CD4-positive, alpha-beta T cell treated with Interleukin-15 for 1 hour (primary cell): ENCODE results near the gene TTC7B.

ENCODE experiments used
- DNase-seq: peaks from one replicate; pipeline ENCODE4 v3.0.0-alpha.2; 2020

The TTC7B gene

DNA sequence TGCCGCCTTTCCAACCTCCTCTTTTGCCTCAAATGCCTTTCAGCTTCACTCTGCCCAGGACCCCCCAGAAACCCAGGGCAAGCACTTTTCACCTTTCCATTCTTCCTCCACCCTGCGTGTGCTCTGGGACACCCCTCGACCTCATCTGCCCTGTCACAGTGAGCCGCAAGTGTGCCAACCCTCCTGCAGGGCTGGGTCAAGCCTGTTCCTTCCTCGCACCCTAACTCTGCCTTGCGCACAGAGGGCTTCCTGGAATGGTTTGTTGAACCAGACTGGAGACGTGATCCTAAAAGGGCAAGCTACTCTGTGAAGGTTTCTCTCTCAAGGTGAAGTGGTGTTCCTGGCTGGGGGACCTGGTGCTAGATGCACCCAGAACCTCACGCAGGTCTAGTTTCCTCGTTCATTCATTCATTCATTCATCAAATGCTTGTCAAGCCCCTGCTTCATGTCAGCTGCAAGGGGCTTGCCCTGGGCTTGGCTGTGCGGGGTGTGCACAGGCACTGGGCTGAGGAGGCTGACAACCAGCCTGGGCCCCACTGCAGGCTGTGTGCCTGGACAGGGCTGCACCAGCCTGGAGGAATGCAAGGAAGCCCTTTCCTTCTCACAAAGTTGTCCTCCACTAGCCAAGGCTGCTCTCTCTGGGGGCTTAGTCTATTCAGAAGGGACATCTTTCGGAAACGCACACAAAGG, 232.2 kb downstream of the TTC7B start:
- DNase-seq: no peak

- no peak for DNase-seq
These were observed 232.8 kb downstream of the TTC7B start for GRCh38 chr14:90583427-90583826.

DNA sequence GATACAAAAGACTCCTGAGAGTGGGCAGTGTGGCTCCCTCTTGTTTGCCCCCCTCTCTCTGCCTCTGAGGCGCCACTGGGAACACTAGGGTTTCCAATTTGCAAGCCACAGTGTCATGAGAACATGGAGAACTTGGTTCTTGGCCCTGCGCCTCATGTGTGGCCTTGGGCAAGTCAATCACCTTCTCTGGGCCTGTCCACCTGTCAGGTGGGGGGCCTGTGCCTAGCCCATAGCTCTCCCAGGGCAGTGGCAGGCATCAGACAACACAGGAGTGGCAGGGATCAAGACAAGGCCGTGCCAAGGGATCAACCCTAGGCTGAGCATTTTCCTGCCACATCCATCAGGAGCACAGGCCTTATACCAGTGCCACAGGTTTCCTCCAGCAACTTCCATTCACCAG, 234.1 kb downstream of the TTC7B start:
- DNase-seq: no peak

GRCh38 chr14:90581745-90582144, 234.5 kb downstream of the TTC7B start:
- DNase-seq: no peak

DNA sequence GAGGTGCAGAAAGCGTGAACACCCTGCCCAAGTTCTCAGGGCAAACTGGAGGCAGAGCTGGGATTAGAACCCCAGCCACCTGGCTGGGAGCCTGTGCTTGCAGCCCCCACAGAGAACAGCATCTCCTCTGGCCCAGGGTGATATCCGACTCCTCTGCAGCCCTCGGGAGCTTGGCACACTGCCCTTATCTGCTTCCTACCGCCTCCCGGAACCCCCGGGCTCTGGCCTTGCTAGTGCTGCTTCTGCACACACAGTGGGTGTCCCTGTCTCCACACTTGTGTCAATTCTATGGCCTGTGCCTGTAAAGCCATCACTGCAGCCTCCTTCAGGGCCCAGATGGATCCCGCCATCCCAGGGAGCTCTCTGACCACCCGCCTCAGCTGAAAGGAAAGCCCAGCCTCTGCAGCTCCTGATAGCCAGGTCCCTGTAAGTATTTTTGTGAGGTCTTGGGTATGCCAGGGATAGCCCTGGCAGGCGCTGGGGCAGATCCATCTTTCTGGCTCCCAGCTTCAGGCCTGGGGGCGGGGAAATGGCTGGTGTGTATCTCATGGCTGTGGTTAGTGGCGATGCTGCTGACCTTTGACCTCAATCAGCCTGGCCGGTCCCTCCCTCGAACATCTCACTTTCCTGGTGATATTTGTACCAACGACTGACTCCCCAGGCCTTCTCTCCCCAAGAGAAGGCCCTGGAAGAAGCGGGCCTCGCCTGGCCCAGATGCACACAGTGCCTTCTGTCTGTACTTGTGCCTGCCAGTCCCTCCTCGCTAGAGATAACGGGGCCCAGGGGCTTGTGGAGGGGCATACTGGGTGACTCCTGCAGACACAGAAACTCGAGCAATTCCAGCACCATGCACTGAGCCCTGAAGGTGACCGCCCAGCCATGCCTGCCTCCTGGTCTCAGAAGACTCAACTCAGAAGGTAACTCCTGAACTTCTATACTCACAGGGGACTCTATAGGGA, 235.6 kb downstream of the TTC7B start:
- DNase-seq: peak; percentile 6

DNA sequence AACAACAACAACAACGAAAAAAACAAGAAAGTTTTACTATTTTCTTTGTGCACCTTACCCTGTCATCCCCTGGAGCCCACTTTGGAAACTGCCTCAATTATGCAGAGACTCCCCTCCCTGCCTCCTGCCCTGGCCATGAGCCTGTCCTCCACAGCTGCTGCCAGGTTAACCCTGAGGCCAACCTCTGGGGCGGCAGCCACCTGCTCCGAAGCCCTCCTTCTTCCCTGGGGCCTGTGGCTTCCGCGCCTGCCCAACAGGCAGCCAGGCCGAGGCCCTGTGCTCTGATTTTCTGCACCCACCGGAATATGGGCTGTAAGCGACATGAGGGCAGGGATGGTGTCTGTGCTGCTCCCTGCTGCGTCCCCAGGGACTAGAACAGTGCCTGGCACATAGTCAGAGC, 236.4 kb downstream of the TTC7B start:
- no peak for DNase-seq

- DNase-seq: peak; percentile 9
These were observed 237.1 kb downstream of the TTC7B start for GRCh38 chr14:90579088-90579487.

- DNase-seq: no peak
These were observed 237.8 kb downstream of the TTC7B start for GRCh38 chr14:90578283-90578985.

DNA sequence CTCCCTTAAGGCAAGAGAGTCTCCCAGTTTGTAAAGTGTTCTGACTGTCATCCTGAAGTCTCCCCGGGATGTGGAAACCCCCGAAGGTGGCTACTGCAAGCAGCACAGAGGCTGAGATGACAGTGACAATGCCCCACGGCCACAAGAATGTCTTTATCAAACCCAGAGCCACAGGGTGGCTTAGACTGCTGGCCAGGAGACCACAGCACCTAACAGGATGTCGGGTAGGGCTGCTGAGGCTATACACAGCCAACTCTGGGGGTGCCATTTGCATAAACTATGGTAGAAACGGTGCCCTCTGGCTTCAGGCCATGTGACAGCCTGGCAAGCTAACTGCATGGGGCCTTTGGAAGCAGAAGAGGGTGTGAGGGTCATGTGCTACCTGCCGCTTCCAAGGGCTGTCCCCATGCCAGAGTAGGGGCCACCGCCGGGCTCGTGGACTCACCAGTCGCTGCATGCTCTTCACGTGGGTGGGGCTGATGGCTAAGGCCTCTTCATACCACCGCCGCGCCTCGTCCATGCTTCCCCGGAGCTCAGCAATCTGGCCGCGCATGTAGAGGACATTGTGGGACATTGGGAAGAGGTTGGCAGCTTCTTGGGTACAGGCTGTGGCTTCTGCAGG, 238.5 kb downstream of the TTC7B start:
- no peak for DNase-seq

DNA sequence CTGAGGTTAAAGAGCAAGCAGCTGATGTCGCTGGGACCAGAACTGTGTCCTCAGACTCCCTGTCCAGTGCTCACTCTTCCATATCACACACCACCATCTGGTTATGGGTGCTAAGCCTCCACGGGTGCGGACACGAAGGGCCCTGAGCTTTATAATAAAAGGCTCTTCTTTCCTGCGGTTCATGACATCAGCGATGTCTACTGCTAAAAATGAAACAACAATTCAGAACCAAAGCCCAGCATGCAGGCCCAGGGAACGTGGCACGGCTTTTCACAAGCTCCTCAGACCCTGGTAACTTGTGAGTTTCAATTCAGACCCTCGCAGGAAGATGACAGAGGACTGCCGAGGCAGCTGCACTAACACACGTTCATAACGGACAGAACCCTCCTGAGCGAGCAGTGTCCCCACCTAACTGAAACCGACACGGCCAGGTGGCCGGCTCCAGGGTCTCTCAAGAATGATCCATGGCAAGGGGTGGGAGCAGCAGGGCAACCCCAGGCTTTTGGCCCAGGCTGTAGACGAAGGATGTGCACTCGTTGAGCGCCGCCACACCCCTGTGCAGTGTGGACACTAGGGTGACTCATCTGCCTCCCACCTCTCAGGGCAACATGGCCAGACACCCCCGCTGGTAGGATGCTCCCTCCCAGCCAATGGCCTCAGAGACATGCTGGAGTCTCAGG, 239.1 kb downstream of the TTC7B start:
- DNase-seq: no peak

DNA sequence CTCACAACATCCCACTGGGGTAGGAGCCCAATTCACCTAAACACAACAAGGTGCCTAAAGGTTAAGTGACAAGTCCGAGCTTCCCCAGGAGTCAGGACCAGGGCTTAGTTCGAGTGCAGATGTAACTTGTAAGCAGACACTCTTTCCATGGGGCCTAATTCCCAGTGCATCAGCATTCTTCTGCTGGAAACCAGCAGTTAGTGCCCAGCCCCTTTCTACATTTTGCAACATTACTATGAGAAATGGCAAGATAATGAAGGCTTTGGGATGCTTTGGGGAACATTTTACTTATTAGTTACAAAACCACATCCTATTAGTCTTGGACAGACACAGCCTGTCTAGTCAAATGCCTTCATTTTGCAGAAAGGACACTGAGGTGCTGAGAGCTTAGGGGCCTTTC, 239.6 kb downstream of the TTC7B start:
- no peak for DNase-seq

- DNase-seq: no peak
These were observed 240.4 kb downstream of the TTC7B start for GRCh38 chr14:90575781-90576180.

- DNase-seq: no peak
These were observed 240.9 kb downstream of the TTC7B start for GRCh38 chr14:90575336-90575735.

GRCh38 chr14:90574188-90575131, 241.8 kb downstream of the TTC7B start:
- no peak for DNase-seq

DNA sequence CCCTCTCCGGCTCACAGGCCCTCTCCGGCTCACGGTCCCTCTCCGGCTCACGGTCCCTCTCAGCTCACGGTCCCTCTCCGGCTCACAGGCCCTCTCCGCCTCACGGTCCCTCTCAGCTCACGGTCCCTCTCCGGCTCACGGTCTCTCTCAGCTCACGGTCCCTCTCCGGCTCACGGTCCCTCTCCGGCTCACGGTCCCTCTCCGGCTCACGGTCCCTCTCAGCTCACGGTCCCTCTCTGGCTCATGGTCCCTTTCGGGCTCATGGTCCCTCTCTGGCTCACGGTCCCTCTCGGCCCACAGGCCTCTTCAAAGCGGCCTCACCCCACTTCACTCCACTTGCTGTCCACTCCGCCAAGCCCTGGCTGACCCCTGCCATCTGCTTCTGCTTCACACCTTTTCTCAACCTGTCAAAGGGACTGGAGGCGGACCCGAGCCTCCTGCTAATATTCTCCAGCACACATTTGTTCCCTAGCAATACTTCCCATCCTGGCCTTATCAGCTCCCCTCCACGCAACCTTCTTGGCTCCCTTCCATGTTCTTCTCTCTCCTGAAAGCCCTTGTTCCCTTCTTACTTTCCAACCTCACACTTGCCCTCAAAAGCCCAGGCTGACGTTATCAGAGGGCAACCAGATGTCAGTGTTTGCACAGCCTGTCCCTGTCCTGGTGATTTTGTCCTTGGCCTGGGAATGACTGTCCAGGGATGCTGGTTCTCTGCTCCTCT, 242.7 kb downstream of the TTC7B start:
- no peak for DNase-seq

DNA sequence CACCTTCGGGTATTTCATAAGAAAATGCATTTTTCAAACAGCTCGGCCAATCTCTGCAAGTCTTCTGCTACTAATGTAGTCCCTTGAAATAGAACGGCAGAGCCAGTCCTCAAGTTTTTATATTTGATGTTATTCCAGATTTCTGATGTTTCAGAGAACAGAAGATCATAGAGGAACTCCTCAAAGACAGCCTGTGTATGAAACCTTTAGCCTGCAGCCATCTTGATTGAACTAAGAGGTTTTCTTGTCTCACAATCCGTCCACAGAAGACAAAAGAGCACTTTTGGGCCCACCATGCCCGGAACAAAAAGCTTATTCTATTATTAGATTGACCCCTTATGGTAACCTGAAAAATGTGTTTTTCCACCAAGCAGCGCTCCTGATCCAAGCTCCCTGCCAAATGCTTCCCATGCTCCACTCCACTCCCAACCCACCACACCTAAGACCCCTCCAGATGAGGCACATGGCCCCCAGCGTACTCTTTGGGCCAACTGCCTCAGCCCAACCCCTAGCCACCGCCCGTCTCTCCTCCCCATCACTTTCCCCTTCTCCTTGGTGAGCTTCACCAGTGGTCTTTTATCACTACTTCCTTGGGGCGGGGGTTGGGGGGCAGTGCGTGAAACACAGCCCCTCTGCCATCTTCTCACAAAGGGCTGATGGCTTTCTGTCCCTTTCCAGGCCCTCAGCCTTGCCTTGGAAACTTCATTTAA, 243.6 kb downstream of the TTC7B start:
- DNase-seq: no peak

GRCh38 chr14:90571149-90571947, 244.9 kb downstream of the TTC7B start:
- no peak for DNase-seq

- no peak for DNase-seq
These were observed 245.8 kb downstream of the TTC7B start for GRCh38 chr14:90570461-90570860.
